Omental fat pad (tissue), 4 donors: ENCODE results near the gene ECHS1. TPM values are rescaled to one million over a fixed set of nuclear protein-coding genes. Genes with fewer than 3 reads are reported as not detected.
A peak's percentile ranks its signal among the peaks of the same experiment; 100 is the strongest.

Experiments
- ATAC-seq: fragments of 150-250 bp; one replicate; pipeline ENCODE4 v1.9.1; 2016; ENCODE audit warnings: mild to moderate bottlenecking, moderate library complexity; ENCODE audit not compliant: low FRiP score
- DNase-seq: peaks from one replicate; pipeline ENCODE4 v3.0.0-alpha.2; 2019; ENCODE audit warnings: low spot score
- total RNA-seq, 4 donors: library from RNA; depleted of rRNA; stranded (reverse); fragments of >200 nt; gene quantifications; one replicate each; pipeline ENCODE4 v1.1.0, GENCODE V29; 2016
- TF ChIP-seq, protein P1 (sequence below), 3 donors: fragments of 450-650 bp; IDR thresholded peaks; one replicate each; pipeline ENCODE4 v1.5.1; 2016 to 2017; ENCODE audit warnings: antibody characterized with exemption in 3 of 3, mild to moderate bottlenecking in 3 of 3, moderate library complexity in 2 of 3

The ECHS1 gene
- total RNA-seq, 4 donors from 2014 or later, result 96.0 to 197 (median 138) TPM

DNA sequence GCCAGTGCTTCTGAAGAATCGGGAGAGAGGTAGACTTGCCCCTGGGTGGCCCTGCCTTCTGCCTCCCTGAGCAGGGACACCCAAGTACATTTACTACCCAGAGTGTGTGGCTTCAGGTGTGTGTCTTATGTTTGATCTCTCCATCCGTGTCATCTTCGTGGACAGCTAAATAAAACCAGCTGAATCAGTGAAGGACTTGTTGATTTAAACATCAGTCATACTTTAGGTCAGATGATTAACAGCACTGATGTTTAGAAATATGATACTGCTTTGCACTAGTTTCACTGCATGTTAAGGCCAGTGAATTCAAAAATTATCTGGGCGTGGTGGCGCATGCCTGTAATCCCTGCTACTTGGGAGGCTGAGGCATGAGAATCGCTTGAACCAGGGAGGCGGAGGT lies 24.8 kb upstream of the ECHS1 start:
- DNase-seq, result no peak
- TF ChIP-seq, protein P1, sequence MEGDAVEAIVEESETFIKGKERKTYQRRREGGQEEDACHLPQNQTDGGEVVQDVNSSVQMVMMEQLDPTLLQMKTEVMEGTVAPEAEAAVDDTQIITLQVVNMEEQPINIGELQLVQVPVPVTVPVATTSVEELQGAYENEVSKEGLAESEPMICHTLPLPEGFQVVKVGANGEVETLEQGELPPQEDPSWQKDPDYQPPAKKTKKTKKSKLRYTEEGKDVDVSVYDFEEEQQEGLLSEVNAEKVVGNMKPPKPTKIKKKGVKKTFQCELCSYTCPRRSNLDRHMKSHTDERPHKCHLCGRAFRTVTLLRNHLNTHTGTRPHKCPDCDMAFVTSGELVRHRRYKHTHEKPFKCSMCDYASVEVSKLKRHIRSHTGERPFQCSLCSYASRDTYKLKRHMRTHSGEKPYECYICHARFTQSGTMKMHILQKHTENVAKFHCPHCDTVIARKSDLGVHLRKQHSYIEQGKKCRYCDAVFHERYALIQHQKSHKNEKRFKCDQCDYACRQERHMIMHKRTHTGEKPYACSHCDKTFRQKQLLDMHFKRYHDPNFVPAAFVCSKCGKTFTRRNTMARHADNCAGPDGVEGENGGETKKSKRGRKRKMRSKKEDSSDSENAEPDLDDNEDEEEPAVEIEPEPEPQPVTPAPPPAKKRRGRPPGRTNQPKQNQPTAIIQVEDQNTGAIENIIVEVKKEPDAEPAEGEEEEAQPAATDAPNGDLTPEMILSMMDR (IDR thresholded peaks at IDR 0.05), result no peak
- ATAC-seq, result no peak

DNA sequence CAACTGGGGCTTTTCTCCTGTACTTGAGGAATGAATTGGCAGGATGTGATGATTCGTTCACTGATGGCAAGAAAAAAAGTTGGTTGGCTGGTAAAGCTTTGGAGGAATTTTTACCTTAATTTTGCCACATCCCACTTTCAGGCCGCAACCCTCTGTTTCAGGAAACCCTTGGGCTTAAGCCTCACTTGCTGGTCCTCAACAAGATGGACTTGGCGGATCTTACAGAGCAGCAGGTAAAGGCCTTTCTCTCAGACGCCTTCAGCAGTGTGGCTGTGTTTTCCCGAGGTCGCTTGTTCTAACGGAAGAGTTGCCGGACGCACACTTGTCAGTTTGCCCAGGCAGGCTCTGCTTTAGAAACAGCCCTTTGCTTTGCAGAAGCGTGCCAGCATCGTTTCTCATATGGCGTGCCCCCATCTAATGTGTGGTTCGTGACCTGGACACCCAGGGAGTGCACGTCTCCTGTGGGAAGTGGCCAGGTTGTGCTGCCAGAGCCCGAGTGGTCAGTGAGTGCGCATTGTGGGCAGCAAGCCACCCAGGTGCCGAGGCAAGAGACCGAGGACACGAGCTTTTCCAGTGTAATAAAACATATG lies 23.0 kb upstream of the ECHS1 start:
- TF ChIP-seq, protein P1 (IDR thresholded peaks at IDR 0.05), result no peak
- ATAC-seq (no peak), DNase-seq (no peak)

DNA sequence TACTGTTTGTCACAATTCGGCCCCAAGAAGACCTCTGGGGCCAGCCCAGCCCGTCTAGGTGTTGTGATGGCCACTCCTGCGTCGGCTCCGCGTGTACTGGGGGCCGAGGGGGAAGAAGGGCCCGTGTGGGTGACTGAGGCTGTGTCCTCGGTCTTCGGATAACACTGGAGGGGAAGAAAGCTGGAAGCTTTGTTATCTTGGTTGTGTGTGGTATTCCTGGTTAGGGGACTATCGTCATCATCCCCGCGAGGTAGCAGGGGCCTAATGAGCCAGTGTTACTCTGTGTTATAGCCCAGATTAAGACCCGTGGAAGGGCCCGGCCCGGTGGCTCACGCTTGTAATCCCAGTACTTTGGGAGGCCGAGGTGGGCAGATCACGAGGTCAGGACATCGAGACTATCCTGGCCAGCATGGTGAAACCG lies 21.7 kb upstream of the ECHS1 start:
- TF ChIP-seq, protein P1 (IDR thresholded peaks at IDR 0.05), result no peak
- DNase-seq (no peak), ATAC-seq (no peak)

DNA sequence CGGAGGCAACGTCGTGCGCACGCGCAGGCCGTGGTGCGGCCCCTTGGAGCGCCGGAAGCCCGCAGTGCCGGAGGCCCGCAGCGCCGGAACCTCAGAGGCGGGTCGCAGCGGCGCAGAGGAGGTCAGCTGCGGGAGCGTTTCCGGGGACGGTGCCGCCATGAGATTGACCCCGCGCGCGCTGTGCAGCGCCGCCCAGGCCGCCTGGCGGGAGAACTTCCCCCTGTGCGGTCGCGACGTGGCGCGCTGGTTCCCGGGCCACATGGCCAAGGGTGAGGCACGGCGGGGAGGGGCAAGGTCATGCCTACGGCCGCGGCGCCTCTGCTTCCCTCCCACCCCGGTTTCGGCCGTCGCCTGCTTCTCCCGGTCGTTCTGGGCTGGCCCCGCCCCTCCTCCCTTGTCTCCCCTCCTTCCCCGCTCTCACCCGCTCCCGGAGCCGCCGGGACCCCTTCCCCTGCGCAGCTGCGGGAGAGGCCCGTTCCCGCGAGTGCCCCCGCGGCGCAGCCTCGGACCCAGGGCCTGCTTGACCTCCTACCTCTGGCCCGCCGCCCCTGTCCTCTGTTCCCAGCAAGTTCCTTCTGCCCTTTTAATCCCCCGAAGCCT lies 21.0 kb upstream of the ECHS1 start, which contains the start of gene MTG1:
MTG1 (plus strand) TSS at position 94 of the 600 bp plus-strand sequence; CDS start at position 158, 64 bp downstream.
- DNase-seq, result peak; percentile 68

DNA sequence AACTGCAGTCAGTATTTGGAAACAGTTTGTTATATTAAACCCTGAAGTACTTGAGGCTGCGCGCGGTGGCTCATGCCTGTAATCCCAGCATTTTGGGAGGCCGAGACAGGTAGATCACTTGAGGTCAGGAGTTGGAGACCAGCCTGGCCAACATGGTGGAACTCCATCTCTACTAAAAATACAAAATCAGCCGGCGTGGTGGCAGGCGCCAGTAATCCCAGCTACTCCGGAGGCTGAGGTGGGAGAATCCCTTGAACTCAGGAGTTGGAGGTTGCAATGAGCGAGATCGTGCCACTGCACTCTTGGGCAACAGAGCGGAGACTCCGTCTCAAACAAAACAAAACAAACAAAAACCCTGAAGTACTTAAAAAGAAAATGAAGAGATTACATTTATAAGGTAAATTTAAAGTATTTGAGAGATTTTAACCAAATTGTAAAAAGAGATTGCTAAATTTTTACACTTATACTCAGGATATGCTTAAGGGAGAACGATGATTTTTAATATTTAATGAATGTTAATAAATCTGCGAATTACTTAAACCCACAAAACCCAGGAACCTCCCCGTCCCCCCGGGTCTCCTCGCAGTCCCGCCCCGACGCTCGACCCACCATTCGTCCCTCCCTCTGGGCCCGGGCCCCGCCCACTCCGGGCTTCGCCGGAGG lies 20.4 kb upstream of the ECHS1 start:
- ATAC-seq, result no peak

More for the DNA sequence above, 21.0 kb upstream of the ECHS1 start, which contains the start of gene MTG1:
- ATAC-seq, result peak; percentile 98
- TF ChIP-seq, protein P1 (IDR thresholded peaks at IDR 0.05), result no peak

DNA sequence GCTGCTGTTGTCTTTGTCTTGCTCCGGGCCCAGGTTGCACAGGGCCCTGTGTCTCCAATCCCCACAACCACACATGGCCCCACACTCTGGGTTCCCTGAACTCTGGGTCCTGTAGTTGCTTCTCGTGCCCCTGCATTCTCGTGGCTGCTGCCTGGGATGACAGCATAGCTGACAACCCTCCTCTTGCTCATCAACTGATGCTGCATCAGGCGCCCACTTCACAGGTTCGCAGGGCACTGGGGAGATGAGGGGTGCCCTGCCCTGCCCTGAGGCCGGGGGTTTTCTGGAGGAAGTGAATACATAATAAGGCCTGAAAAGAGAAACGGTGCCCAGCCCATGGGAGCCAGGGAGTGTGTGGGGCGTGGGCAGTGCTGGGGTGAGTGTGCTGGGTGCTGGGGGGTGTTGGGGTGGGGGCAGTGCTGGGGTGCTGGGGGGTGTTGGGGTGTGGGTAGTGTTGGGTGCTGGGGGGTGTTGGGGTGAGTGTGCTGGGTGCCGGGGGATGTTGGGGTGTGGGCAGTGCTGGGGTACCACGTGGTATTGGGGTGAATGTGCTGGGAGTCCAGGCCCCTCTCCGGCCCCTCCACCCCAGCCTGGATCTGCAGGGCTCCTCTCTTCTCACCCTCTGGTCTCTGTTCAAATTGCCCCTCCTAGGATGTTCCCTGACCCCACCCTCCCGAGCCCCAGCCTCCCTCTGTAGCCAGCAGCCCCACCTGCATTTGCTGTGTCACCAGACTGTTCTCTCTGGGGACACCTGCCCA lies 18.8 kb upstream of the ECHS1 start:
- TF ChIP-seq, protein P1 (IDR thresholded peaks at IDR 0.05), result no peak
- no peak for DNase-seq
- no peak for ATAC-seq

More for the DNA sequence above, 20.4 kb upstream of the ECHS1 start:
- TF ChIP-seq, protein P1 (IDR thresholded peaks at IDR 0.05), result no peak
- DNase-seq, result no peak
